Measurements from ENCODE around the gene ANAPC16. TPM values are rescaled to one million over a fixed set of nuclear protein-coding genes. Genes with fewer than 3 reads are reported as not detected.
A peak's percentile ranks its signal among the peaks of the same experiment; 100 is the strongest.
"Not testable (repeated sequence)": the region's sequence is repeated elsewhere in the genome, so short reads cannot be mapped to it uniquely, and the experiment has no call there.

The ANAPC16 gene
- total RNA-seq, 1 experiment from 2014 or later, result 144 TPM

DNA sequence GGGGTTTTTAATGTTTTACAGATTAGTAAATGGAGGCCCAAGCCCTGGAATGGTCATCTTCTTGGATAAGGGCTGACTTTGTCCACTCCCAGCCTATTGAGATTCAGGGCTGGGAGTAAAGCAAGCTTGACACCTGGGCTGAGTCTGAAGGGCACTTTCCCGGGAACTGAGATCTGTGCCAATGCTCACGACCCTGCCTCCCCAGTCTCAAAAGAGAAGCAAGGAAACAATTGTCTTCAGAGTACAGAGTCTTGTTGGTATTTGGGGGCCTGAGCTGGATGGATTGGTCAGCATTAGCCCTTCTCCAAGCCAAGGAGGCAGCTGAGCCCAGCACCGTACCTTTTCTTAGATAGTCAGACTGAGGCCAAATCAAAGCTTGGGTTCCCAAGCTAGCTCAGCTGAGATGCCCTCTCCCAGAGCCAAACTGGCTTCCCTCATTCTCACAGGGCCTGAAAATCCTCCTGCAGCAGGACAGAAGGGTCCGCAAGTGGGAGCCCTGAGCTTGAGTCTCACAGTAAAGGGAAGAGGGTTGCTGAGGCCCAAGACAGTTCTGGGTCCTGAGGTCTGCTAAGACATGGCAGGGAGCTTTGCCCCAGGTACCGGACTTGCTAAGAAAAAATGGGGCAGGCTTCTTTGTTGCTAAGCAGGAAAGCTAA, 61.7 kb downstream of the ANAPC16 start:
- Histone ChIP-seq H3K9me3 (no peaks in the 10 kb centered on the region), H3K36me3 (ENCODE audit: control insufficient read depth, insufficient read depth, low read length) (peaks cover 6% of the 10 kb centered on the region), H3K4me3 (ENCODE audit: low read depth, low read length) (no peak overlapping the region), H3K27me3 (replicated peaks; ENCODE audit: control insufficient read depth, insufficient read depth, low read length) (no peaks in the 10 kb centered on the region), H3K4me1 (peaks cover 17% of the 10 kb centered on the region)
- POLR2A ChIA-PET, result interaction anchor here (0.6 to 1.0 kb wide), 4 partner anchors 17 to 78 kb away, joined by 3 to 6 read pairs (median 3); no protein-coding TSS in a partner anchor
- CTCF ChIA-PET, result interaction anchor here (0.6 to 1.1 kb wide), 2 partner anchors 42 to 44 kb away, joined by 4 to 5 read pairs; no protein-coding TSS in a partner anchor
- Mint-ChIP-seq H3K9me3 (ENCODE audit: unreplicated experiment) (no peaks in the 10 kb centered on the region), H3K36me3 (ENCODE audit: insufficient read depth, unreplicated experiment) (peaks cover 55% of the 10 kb centered on the region), H3K27ac (ENCODE audit: unreplicated experiment) (no peak overlapping the region), H3K27me3 (ENCODE audit: insufficient read depth, unreplicated experiment) (no peaks in the 10 kb centered on the region), H3K4me3 (ENCODE audit: unreplicated experiment) (no peak overlapping the region), H3K4me1 (ENCODE audit: low read depth, unreplicated experiment) (peaks cover 34% of the 10 kb centered on the region)
- TF ChIP-seq, protein P1, sequence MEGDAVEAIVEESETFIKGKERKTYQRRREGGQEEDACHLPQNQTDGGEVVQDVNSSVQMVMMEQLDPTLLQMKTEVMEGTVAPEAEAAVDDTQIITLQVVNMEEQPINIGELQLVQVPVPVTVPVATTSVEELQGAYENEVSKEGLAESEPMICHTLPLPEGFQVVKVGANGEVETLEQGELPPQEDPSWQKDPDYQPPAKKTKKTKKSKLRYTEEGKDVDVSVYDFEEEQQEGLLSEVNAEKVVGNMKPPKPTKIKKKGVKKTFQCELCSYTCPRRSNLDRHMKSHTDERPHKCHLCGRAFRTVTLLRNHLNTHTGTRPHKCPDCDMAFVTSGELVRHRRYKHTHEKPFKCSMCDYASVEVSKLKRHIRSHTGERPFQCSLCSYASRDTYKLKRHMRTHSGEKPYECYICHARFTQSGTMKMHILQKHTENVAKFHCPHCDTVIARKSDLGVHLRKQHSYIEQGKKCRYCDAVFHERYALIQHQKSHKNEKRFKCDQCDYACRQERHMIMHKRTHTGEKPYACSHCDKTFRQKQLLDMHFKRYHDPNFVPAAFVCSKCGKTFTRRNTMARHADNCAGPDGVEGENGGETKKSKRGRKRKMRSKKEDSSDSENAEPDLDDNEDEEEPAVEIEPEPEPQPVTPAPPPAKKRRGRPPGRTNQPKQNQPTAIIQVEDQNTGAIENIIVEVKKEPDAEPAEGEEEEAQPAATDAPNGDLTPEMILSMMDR (IDR thresholded peaks at IDR 0.05; ENCODE audit: insufficient read depth in 1 of 2, low read depth in 1 of 2, low read length in 1 of 2, severe bottlenecking in 1 of 2, unreplicated experiment in 1 of 2), result no peak
- DNase-seq, result no peak
- intact Hi-C loops (cut with micrococcal nuclease; ENCODE audit: unreplicated experiment), result loop anchor here (1.0 kb wide), 1 partner anchor 44 kb away; no protein-coding TSS in a partner anchor
- BruUV-seq (replicated peaks), result no TSS peak

DNA sequence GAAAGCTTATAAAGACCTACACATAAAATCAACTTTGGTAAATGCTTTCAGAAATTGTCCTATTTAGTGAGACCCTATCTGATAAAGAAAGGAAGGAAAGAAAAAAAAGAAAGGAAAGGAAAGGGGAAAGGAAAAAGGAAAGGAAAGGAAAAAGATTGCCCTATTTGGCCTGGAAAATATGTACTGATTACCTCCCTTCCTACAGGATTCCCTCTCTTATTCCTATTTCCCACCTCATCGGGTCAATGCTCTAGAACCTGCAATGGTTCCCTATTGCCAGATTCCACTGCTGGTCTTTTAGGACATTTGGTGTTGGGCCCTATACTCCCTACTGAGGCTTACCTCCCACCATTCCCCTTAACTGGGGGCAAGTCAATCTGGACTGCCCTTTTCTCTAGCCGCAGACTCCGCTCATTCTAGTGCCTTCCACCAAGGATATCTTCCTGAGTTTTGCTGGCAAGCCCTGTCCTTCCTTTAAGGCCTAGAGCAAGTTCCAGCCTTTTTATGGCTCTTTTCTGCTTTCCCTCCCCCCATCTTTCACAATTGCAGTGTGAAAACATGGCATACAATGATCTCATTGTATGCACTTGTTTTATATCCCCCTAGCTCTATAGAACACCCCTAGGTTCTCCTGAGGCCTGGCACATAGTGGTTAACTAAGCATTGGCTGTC, 62.3 kb downstream of the ANAPC16 start:
- DNase-seq, result no peak
- CTCF ChIA-PET, result interaction anchor here (0.6 to 1.1 kb wide), 2 partner anchors 41 to 44 kb away, joined by 4 to 5 read pairs; no protein-coding TSS in a partner anchor
- H3K4me3 Mint-ChIP-seq (ENCODE audit: unreplicated experiment), result no peak overlapping the region
- peaks cover 31% of the 10 kb centered on the region for H3K4me1 Mint-ChIP-seq (ENCODE audit: low read depth, unreplicated experiment)
- Histone ChIP-seq H3K4me3 (ENCODE audit: low read depth, low read length) (no peak overlapping the region), H3K9me3 (no peaks in the 10 kb centered on the region), H3K27me3 (replicated peaks; ENCODE audit: control insufficient read depth, insufficient read depth, low read length) (no peaks in the 10 kb centered on the region), H3K36me3 (ENCODE audit: control insufficient read depth, insufficient read depth, low read length) (peaks cover 6% of the 10 kb centered on the region), H3K4me1 (peaks cover 15% of the 10 kb centered on the region)
- peaks cover 48% of the 10 kb centered on the region for H3K36me3 Mint-ChIP-seq (ENCODE audit: insufficient read depth, unreplicated experiment)
- BruUV-seq (replicated peaks), result no TSS peak
- intact Hi-C loops (cut with micrococcal nuclease; ENCODE audit: unreplicated experiment), result loop anchor here (1.0 kb wide), 1 partner anchor 43 kb away; no protein-coding TSS in a partner anchor
- no peak overlapping the region for H3K27ac Mint-ChIP-seq (ENCODE audit: unreplicated experiment)
- POLR2A ChIA-PET, result interaction anchor here (0.5 to 1.0 kb wide), 4 partner anchors 17 to 42 kb away, joined by 3 to 6 read pairs (median 4); no protein-coding TSS in a partner anchor
- H3K27me3 Mint-ChIP-seq (ENCODE audit: insufficient read depth, unreplicated experiment), result no peaks in the 10 kb centered on the region
- TF ChIP-seq, protein P1 (IDR thresholded peaks at IDR 0.05; ENCODE audit: insufficient read depth in 1 of 2, low read depth in 1 of 2, low read length in 1 of 2, severe bottlenecking in 1 of 2, unreplicated experiment in 1 of 2), result no peak
- no peaks in the 10 kb centered on the region for H3K9me3 Mint-ChIP-seq (ENCODE audit: unreplicated experiment)

DNA sequence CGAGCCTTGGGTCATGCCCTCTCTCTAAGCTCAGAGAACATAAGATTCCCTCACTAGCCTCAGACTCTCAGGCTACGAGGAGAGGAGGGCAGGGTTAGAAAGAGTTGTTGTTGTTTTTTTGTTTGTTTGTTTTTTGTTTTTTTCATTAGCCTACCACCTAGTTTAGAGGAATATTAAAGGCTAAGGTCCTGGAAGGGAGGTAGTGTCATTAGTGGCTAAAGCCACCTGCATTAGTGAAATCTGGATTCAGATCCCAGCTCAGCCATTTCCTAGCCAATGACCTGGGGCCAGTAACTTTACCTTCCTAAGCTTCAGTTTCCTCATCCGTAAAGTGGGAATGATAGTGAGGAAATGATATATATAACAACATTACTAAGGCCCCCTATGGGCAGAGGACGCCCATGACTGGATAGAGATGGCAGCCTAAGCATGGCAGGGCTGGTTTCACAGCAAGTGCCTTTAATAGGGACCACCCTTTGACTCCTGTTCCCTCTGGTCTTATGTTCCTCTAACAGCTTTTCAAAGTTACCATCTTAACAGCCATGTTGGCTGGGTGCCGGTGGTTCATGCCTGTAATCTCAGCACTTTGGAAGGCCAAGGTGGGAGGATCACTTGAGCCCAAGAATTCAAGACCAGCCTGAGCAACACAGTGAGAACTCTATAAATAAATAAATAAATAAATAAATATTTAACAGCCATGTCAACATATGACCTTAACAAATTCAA, 63.0 kb downstream of the ANAPC16 start:
- Histone ChIP-seq H3K36me3 (ENCODE audit: control insufficient read depth, insufficient read depth, low read length) (peaks cover 6% of the 10 kb centered on the region), H3K4me3 (ENCODE audit: low read depth, low read length) (no peak overlapping the region), H3K9me3 (no peaks in the 10 kb centered on the region), H3K27me3 (replicated peaks; ENCODE audit: control insufficient read depth, insufficient read depth, low read length) (no peaks in the 10 kb centered on the region), H3K4me1 (peaks cover 15% of the 10 kb centered on the region)
- no peak for DNase-seq
- ChIA-PET POLR2A (interaction anchor here (0.5 to 0.8 kb wide), 4 partner anchors 18 to 63 kb away, joined by 3 to 10 read pairs (median 4); partner anchors contain the start of genes ANAPC16 and ASCC1), CTCF (no interaction called here)
- Mint-ChIP-seq H3K4me1 (ENCODE audit: low read depth, unreplicated experiment) (peaks cover 31% of the 10 kb centered on the region), H3K9me3 (ENCODE audit: unreplicated experiment) (no peaks in the 10 kb centered on the region), H3K36me3 (ENCODE audit: insufficient read depth, unreplicated experiment) (peaks cover 41% of the 10 kb centered on the region), H3K27me3 (ENCODE audit: insufficient read depth, unreplicated experiment) (no peaks in the 10 kb centered on the region), H3K27ac (ENCODE audit: unreplicated experiment) (no peak overlapping the region), H3K4me3 (ENCODE audit: unreplicated experiment) (no peak overlapping the region)
- BruUV-seq (replicated peaks), result no TSS peak
- TF ChIP-seq, protein P1 (IDR thresholded peaks at IDR 0.05; ENCODE audit: insufficient read depth in 1 of 2, low read depth in 1 of 2, low read length in 1 of 2, severe bottlenecking in 1 of 2, unreplicated experiment in 1 of 2), result peak in 1 of 2 experiments; percentile 13
- intact Hi-C loops (cut with micrococcal nuclease; ENCODE audit: unreplicated experiment), result no loop called here

DNA sequence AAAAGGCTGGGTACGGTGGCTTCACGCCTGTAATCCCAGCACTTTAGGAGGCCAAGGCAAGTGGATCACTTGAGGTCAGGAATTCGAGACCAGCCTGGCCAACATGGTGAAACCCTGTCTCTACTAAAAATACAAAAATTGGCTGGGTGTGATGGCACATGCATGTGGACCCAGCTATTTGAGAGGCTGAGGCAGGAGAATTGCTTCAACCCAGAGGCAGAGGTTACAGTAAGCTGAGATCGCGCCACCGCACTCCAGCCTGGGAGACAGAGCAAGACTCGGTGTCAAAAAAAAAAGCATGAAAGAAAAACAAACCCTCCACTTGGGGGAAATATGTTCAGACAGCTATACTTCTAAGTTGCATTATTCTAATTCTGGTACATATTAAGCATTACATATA, 63.8 kb downstream of the ANAPC16 start:
- POLR2A ChIA-PET, result interaction anchor here (0.8 kb wide), 1 partner anchor 63 kb away, joined by 3 read pairs; the partner anchor contains the start of genes ANAPC16 and ASCC1
- BruUV-seq (replicated peaks); DNase-seq; H3K4me3 ChIP-seq (ENCODE audit: low read depth, low read length); intact Hi-C loops (cut with micrococcal nuclease; ENCODE audit: unreplicated experiment); H3K27me3 Mint-ChIP-seq (ENCODE audit: insufficient read depth, unreplicated experiment); H3K27ac Mint-ChIP-seq (ENCODE audit: unreplicated experiment); H3K9me3 Mint-ChIP-seq (ENCODE audit: unreplicated experiment); H3K27me3 ChIP-seq (replicated peaks; ENCODE audit: control insufficient read depth, insufficient read depth, low read length); H3K4me3 Mint-ChIP-seq (ENCODE audit: unreplicated experiment); CTCF ChIA-PET; H3K9me3 ChIP-seq; H3K36me3 ChIP-seq (ENCODE audit: control insufficient read depth, insufficient read depth, low read length): not testable (repeated sequence)
- H3K4me1 ChIP-seq, result peaks cover 13% of the 10 kb centered on the region
- peaks cover 31% of the 10 kb centered on the region for H3K4me1 Mint-ChIP-seq (ENCODE audit: low read depth, unreplicated experiment)
- peaks cover 33% of the 10 kb centered on the region for H3K36me3 Mint-ChIP-seq (ENCODE audit: insufficient read depth, unreplicated experiment)
